Left cardiac atrium (tissue), 4 donors: ENCODE measurements around the gene DGKD. TPM values are rescaled to one million over a fixed set of nuclear protein-coding genes. Genes with fewer than 3 reads are reported as not detected.
A peak's percentile ranks its signal among the peaks of the same experiment; 100 is the strongest.
"Not testable (repeated sequence)": the region's sequence is repeated elsewhere in the genome, so short reads cannot be mapped to it uniquely, and the experiment has no call there.

ENCODE experiments used
- ATAC-seq, 2 donors: fragments of 200-7000 bp; cut with Tn5 transposase; one replicate each; pipeline ENCODE4 v1.9.1; 2020; ENCODE audit warnings: mild to moderate bottlenecking in 2 of 2, moderate library complexity in 2 of 2
- DNase-seq: peaks from one replicate; pipeline ENCODE4 v3.0.0-alpha.2; 2020
- intact Hi-C, 2 donors: fragments of 100-400 bp; cut with DNase I; formaldehyde crosslinking; loops; one replicate each; pipeline versions ENCODE4 v1.14.1 to v1.15.1; 2022 to 2023
- total RNA-seq, 2 donors: library from RNA; stranded (reverse); fragmentation: NEBNext Ultra II Directional; extraction: Animal tissue kit (Norgen Biotek cat#: 25700); gene quantifications; one replicate each; pipeline ENCODE4 v1.2.1, GENCODE V29; 2021
- donor health status: DM: no; HTN: yes; CAD: no.
- donor health status: DM: no; HTN: yes; CAD: no; lungs with severe emphysema.
- donor health status: DM: yes; HTN: yes; CAD: no.
- donor health status: Dilated cardiomyopathy.

DGKD gene
- total RNA-seq, 2 donors from 2014 or later: 31.9 to 64.9 TPM

DNA sequence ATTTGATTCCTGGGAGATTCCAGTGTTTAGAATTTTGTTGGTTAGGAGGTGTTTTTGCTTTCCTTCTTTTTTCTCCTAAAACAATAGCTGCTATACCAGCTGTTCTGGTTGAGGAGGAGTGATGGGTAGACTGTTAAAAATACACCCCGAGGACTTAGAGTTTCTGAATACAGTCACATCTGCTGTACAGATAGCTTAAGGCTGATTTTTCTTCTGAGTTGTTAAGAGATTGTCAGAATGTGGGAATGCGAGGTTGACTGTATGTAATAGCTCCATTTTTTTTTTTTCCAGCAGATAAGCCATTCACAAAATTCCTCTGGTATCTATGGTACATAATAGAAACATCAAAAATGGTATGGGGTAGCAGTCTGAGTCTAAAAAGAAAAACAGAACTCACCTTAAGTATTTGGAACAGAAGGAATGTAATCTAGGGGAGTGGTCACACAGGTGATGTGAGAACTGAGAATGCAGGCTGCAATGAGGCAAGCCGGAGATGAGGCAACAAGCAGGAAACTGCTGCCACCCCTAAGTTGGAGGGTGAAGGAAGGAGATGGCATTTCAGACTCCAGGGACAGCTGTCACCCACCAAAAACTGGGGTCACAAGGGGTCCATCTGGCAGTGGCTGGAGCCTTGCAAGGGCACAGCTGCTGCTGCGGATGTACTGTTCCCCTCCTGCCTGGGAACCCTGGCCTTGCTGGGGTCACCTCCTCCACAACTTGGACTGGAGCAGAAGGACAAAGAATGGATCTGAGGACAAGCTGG, 2.4 kb downstream of the DGKD start:
- DNase-seq: no peak

DNA sequence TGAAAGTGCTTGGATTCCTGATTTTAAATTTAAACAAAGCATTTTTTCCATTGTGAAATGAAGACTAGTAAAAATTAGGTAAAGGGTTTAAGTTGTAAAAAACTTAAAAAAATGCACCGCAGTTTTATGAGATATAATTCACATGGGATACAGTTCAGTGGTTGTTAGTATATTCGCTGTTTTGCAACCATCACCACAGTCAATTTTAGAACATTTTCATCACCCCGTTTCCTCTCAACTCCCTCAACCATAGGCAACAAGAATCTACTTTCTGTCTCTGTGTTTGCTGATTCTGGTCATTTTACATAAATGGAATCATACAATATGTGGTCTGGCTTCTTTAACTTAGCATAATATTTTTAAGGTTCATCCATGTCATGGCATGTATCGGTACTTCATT, 4.0 kb downstream of the DGKD start:
- intact Hi-C loops: loop anchor here (5.0 kb wide), 1 partner anchor 84 kb away; no protein-coding TSS in a partner anchor
- ATAC-seq: no peak
- no peak for DNase-seq

More for the DNA sequence above, 2.4 kb downstream of the DGKD start:
- intact Hi-C loops: loop anchor here (5.0 kb wide), 1 partner anchor 86 kb away; no protein-coding TSS in a partner anchor
- no peak for ATAC-seq

GRCh38 chr2:233358947-233359346, 4.7 kb downstream of the DGKD start:
- intact Hi-C loops: loop anchor here (5.0 kb wide), 1 partner anchor 83 kb away; no protein-coding TSS in a partner anchor
- ATAC-seq (no peak), DNase-seq (no peak)

GRCh38 chr2:233359823-233360222, 5.5 kb downstream of the DGKD start:
- no peak for ATAC-seq
- intact Hi-C loops: loop anchor here (5.0 kb wide), 1 partner anchor 82 kb away; no protein-coding TSS in a partner anchor
- no peak for DNase-seq

DNA sequence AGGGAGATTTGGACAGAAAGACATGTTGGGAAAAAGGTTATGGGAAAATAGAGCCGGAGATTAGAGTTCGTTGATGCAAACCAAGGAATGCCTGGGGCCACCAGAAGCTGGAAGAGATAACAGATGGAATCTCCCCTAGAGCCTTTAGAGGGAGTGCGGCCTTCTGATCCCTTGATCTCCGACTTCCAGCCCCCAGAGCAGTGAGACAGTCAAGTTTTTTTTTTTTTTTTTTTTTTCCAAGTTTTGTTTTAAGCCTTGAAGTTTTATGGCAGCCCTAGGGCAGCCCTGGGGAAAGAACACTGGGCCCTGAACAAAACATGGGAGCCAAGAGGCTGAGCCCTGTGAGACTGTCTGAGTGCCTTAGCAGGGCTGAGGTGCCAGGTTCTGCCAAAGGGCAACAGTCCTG, 6.5 kb downstream of the DGKD start:
- intact Hi-C loops: no loop called here
- peak; percentile 35 to 84 for ATAC-seq
- DNase-seq: no peak

GRCh38 chr2:233361297-233361696, 7.0 kb downstream of the DGKD start:
- intact Hi-C loops: no loop called here
- ATAC-seq (peak in 1 of 2 donors; percentile 69), DNase-seq (no peak)

DNA sequence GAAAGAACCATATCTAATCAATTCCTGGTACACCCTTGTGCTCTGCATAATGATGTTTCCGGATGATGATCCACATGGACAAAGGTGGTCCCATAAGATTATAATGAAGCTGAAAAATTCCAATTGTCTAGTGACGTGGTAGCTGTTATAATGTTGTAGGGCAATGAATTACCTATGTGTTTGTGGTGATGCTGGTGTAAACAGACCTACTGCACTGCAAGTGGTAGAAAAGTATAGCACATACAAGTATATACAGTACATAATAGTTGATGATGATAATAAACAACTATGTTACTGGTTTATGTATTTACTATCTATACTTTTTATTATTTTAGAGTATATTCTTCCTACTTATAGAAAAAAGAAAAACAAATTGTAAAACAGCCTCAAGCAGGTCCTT, 8.4 kb downstream of the DGKD start:
- intact Hi-C loops: no loop called here
- no peak for ATAC-seq
- no peak for DNase-seq

GRCh38 chr2:233363744-233364235, 9.5 kb downstream of the DGKD start:
- intact Hi-C loops: no loop called here
- ATAC-seq (no peak), DNase-seq (no peak)

DNA sequence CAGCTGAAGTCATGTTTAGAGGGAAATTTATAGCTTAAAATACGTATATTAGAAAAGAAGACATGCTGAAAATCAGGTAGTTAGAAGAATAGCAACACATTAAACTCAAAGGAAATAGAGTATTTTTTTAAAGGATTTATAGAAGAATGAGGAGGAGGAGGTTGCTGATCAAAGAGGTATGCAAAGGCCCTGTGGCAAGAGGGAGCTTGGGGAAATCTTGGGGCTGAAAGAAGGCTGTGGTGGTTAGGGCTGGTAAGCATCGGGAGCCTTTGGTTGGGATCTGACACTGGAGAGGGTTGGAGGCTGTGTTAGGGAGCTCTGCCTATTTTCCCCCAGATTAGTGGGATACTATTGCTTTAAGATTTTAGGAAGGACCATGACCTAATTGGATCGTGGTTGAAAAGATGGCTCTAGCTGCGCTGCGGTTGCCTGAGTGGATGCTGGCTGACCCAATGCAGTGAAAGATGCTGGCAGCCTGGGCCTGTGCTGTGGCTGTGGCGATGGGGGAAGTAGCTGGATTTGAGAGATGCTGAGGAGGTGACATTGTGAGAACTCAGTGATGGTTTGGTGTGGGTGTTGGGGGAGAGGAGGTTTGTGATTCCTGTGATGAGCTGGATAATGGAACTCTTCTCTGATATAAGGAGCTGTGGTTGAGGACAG, 11.7 kb downstream of the DGKD start:
- DNase-seq (no peak), ATAC-seq (no peak)
- intact Hi-C loops: no loop called here

DNA sequence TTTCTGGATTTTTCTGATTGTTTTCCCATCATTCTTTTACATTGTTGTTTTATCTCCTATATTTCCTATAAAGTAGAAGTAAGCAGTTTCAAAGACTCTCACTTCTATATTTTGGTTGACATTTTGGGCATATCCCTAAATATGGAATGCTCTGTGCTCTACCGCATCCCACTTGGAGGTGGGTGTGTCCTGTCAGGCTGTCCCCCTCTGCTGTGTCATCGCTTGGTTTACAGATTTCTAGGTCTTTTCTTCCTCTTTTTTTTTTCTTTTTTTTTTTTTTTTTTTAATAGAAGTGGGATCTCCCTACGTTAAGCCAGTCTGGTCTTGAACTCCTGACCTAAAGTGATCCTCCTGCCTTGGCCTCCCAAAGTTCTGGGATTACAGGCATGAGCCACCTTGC, 13.3 kb downstream of the DGKD start:
- ATAC-seq: no peak
- intact Hi-C loops: no loop called here
- DNase-seq: no peak

DNA sequence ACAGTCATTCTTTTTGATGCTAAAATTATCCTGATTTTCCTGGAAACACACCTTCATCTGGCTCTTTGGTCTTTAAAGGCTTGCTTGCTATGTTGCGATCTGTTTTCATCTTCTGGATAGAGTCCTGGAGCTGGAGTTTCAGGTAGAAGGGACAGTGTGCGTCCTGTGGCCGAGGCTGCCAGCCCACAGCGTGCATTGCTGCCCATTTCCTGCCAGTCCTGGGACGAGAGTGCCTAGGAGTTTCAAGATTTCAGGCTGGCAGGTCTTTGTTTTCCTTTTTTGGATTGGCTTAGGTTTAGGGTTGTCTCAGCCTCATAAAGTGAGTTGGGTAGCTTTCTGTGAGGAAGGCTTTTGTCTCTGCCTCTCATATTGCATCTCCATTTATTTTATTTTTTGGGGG, 14.5 kb downstream of the DGKD start:
- DNase-seq (no peak), ATAC-seq (no peak)
- intact Hi-C loops: no loop called here

- ATAC-seq: no peak
- intact Hi-C loops: no loop called here
- DNase-seq: no peak
These were observed 15.2 kb downstream of the DGKD start for GRCh38 chr2:233369462-233369861.

DNA sequence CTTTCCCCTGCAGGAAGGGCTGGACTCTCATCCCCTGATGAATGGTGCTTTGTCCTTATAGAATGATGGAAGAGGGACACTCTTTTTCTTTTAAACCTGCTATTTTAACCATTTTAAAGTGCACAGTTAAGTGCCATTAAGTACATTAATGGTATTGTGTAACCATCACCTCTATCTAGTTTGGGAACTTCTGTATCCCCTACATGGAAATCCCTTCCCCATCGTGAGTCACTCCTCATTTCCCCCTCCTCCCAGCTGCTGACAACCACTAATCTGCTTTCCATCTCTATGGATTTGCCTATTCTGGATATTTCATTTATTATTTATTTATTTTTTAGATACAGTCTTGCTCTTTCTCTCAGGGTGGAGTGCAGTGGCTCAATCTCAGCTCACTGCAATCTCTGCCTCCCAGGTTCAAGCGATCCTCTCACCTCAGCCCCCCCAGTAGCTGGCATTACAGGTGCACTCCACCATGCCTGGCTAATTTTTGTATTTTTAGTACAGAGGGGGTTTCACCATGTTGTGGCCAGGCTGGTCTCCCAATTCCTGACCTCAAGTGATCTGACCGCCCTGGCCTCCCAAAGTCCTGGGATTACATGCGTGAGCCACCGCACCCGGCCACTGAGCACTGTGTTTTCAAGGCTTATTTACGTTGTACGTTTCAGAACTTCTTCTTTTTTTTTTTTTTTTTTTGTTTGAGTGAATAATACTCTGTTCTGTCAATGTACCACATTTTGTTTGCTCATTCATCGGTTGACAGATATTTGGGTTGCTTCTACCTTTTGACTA, 15.8 kb downstream of the DGKD start:
- no peak for ATAC-seq
- no peak for DNase-seq
- intact Hi-C loops: no loop called here

GRCh38 chr2:233371641-233372040, 17.3 kb downstream of the DGKD start:
- DNase-seq: no peak
- peak in 1 of 2 donors; percentile 47 for ATAC-seq
- intact Hi-C loops: no loop called here

GRCh38 chr2:233372855-233373254, 18.6 kb downstream of the DGKD start:
- intact Hi-C loops: no loop called here
- ATAC-seq (peak in 1 of 2 donors; percentile 43), DNase-seq (no peak)

DNA sequence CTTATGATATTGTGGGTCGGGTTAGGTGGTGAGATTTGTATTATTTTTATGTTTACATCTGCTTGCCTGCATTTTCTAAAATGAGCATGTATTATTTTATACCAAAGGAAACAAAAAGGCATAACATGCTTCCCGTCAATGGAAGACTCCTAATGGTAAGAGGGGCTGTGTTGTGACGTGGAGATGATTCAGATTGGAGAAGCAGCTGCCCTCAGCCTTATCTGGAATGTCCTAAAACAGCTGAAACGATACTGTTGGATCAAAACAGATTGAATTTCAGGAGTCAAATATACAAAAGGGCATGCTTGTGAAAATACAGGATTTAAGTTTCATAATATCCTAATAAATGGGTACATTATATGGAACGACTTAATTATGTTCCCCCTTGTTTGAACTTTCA, 19.0 kb downstream of the DGKD start:
- no peak for ATAC-seq
- intact Hi-C loops: no loop called here

GRCh38 chr2:233374776-233375175, 20.5 kb downstream of the DGKD start:
- DNase-seq, ATAC-seq, intact Hi-C loops: not testable (repeated sequence)

More for the DNA sequence above, 19.0 kb downstream of the DGKD start:
- DNase-seq: no peak

- intact Hi-C loops: no loop called here
- DNase-seq (no peak), ATAC-seq (no peak)
These were observed 21.4 kb downstream of the DGKD start for GRCh38 chr2:233375490-233376314.

GRCh38 chr2:233379034-233379433, 24.7 kb downstream of the DGKD start:
- no peak for DNase-seq

More at GRCh38 chr2:233379034-233379433, 24.7 kb downstream of the DGKD start:
- no peak for ATAC-seq
- intact Hi-C loops: no loop called here
